ENCODE measurements around the gene GTSE1. TPM values are rescaled to one million over a fixed set of nuclear protein-coding genes. Genes with fewer than 3 reads are reported as not detected.

GTSE1 gene
- total RNA-seq, 2 experiments from 2014 or later: 39.4 to 41.4 TPM

DNA sequence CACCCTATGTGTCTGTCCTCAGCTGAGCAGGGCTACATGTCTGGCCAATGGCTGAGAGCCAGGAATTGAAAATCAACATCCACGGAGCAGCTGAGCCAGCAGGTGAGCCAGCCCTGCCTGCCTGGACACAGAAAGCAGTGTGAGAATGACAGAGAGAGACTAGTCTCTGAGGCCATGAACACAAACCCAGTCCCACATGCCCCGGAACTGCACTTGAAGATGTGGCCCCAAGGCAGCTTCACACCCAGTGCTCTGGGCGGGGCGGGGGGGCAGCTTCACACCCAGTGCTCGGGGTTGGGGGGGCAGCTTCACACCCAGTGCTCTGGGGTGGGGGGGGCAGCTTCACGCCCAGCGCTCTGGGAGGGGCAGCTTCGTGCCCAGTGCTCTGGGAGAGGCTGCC lies 76.5 kb downstream of the GTSE1 start:
- Mint-ChIP-seq H3K36me3 (ENCODE audit: low read depth) (peaks cover 3% of the 10 kb centered on the region), H3K27me3 (peaks cover 3% of the 10 kb centered on the region), H3K27ac (no peak overlapping the region), H3K4me3 (no peak overlapping the region), H3K4me1 (ENCODE audit: low read depth) (peaks cover 36% of the 10 kb centered on the region), H3K9me3 (peaks cover 10% of the 10 kb centered on the region)
- TF ChIP-seq, protein P1, sequence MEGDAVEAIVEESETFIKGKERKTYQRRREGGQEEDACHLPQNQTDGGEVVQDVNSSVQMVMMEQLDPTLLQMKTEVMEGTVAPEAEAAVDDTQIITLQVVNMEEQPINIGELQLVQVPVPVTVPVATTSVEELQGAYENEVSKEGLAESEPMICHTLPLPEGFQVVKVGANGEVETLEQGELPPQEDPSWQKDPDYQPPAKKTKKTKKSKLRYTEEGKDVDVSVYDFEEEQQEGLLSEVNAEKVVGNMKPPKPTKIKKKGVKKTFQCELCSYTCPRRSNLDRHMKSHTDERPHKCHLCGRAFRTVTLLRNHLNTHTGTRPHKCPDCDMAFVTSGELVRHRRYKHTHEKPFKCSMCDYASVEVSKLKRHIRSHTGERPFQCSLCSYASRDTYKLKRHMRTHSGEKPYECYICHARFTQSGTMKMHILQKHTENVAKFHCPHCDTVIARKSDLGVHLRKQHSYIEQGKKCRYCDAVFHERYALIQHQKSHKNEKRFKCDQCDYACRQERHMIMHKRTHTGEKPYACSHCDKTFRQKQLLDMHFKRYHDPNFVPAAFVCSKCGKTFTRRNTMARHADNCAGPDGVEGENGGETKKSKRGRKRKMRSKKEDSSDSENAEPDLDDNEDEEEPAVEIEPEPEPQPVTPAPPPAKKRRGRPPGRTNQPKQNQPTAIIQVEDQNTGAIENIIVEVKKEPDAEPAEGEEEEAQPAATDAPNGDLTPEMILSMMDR (IDR thresholded peaks at IDR 0.05): no peak
- ChIA-PET POLR2A (no interaction called here), CTCF (no interaction called here)
- intact Hi-C loops (cut with micrococcal nuclease): no loop called here
- DNase-seq: no peak
- ATAC-seq: no peak

DNA sequence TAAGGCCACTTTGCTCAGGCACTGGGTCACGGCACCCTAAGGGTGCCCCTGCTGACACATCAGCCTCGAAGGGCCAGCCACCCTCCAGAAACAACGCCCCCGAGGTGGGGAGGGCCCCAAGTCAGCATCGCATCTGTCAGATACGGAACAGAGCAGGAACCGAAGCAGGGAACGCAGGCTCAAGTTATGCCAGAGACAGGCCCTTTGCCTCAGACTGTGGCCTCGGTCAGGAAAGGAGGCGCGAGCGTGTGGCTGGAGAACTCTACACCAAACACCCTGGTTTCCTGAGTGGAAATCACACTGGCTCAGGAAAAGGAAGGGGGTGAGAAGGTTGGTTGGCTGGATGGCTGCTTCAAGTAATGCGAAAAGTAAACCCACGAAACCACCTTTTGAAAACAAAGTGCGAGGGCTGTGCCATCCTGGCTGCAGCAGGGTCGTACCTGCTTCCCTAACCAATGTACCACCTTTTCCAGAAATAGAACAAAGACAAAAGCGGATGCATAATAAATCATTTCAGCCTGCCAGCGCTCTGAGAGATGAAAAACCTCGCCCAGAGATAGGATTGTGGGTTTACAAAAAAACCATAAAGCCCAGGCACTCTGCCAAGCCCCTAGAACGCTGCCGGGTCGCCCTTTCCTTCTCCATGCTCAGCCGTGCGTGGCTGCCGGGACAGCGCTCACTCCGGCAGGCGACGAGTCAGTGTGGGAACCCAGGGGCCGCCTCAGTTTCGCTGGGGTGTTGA lies 77.4 kb downstream of the GTSE1 start:
- peak; percentile 58 for DNase-seq
- POLR2A ChIA-PET: no interaction called here

DNA sequence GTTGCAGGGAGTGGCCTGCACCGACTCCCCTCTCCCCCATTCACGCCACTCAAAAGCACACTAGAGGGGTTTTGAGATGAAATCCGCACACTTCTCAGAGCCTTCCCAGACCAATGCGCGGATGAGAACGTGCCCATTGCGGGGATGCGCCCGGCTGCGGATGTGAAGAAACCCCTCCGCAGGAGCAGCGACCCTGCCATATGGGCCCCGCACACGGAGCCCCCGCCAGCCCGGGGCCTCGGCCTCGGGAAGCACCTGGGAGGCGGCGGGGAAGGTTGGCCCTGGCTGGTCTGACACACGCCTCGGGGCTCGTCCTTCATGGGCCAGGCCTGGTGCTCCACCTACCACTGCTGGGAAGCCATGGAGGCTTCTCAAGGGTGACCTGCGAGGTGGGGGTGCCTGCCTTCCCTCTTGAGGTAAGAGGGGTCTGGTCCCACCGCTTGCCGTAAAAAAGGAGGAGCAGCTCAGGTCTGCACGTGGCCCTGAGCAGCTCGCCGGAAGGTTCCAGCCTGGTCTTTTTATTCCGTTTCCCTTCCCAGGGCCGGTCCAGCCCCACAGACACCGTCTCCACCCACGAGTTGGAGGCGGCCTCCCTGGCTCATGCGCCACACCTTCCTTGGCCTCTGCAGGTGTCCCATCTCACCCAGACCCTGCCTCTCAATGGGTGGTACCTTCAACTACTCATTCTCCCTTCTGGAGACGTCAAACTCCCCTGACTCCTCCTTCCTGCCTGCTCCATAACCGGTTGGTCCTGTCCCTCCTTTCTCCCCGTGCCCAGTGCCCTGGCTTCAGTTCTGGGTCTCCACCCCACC lies 78.2 kb downstream of the GTSE1 start:
- Mint-ChIP-seq H3K27me3 (peaks cover 3% of the 10 kb centered on the region), H3K4me3 (no peak overlapping the region), H3K9me3 (peaks cover 10% of the 10 kb centered on the region), H3K4me1 (ENCODE audit: low read depth) (peaks cover 35% of the 10 kb centered on the region), H3K27ac (no peak overlapping the region), H3K36me3 (ENCODE audit: low read depth) (peaks cover 3% of the 10 kb centered on the region)
- ChIA-PET POLR2A (no interaction called here), CTCF (interaction anchor here (0.8 kb wide), 1 partner anchor 253 kb away, joined by 3 read pairs; no protein-coding TSS in a partner anchor)
- intact Hi-C loops (cut with micrococcal nuclease): no loop called here
- ATAC-seq (no peak), DNase-seq (no peak)
- TF ChIP-seq, protein P1 (IDR thresholded peaks at IDR 0.05): no peak

More for the DNA sequence above, 77.4 kb downstream of the GTSE1 start:
- Mint-ChIP-seq H3K36me3 (ENCODE audit: low read depth) (peaks cover 3% of the 10 kb centered on the region), H3K9me3 (peaks cover 10% of the 10 kb centered on the region), H3K4me1 (ENCODE audit: low read depth) (peaks cover 36% of the 10 kb centered on the region), H3K4me3 (no peak overlapping the region), H3K27me3 (peaks cover 3% of the 10 kb centered on the region), H3K27ac (no peak overlapping the region)
- intact Hi-C loops (cut with micrococcal nuclease): no loop called here
- ATAC-seq: peak; percentile 75
- CTCF ChIA-PET: no interaction called here
- TF ChIP-seq, protein P1 (IDR thresholded peaks at IDR 0.05): no peak

DNA sequence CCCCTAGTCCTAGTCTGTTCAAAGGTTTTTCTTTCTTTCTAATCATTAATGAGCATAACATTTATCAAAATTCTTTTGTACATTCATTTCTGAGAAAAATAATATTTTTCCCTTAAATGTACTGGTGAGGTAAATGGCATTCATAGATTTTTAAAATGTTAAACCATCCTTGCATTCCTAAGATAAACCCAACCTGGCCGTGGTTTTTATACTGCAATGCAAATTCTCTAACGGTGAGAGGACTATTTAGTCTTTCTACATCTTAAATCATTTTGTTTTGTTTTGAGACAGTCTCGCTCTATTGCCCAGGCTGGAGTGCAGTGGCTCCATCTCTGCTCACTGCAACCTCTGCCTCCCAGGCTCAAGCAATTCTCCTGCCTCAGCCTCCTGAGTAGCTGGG lies 79.4 kb downstream of the GTSE1 start:
- POLR2A ChIA-PET: no interaction called here
- DNase-seq (no peak), ATAC-seq (no peak)
- Mint-ChIP-seq H3K9me3 (peaks cover 10% of the 10 kb centered on the region), H3K27me3 (peaks cover 3% of the 10 kb centered on the region), H3K27ac (no peak overlapping the region), H3K36me3 (ENCODE audit: low read depth) (peaks cover 3% of the 10 kb centered on the region), H3K4me3 (no peak overlapping the region), H3K4me1 (ENCODE audit: low read depth) (peaks cover 24% of the 10 kb centered on the region)
- intact Hi-C loops (cut with micrococcal nuclease): no loop called here
- TF ChIP-seq, protein P1 (IDR thresholded peaks at IDR 0.05): no peak
- CTCF ChIA-PET: no interaction called here

All from activated CD8-positive, alpha-beta T cell treated with anti-CD3 and anti-CD28 coated beads for 36 hours (primary cell).